Activated naive CD4-positive, alpha-beta T cell treated with anti-CD3 and anti-CD28 coated beads, Interleukin-2, amount 50 U/mL, for 72 hours (primary cell): Measurements from ENCODE around the gene HSBP1L1. TPM values are rescaled to one million over a fixed set of nuclear protein-coding genes. Genes with fewer than 3 reads are reported as not detected.

Source experiments
- ATAC-seq, 2 donors: fragments of 150-1000 bp; cut with Tn5 transposase; 2 replicates each; pipeline ENCODE4 v1.10.0; 2021; ENCODE audit warnings: mild to moderate bottlenecking in 2 of 2, moderate library complexity in 2 of 2
- DNase-seq, 2 donors: peaks; one replicate each; pipeline ENCODE4 v3.0.0; 2021 to 2022; ENCODE audit warnings: low spot score in 2 of 2
- H3K27ac Mint-ChIP-seq, 2 donors: one replicate each; pipeline ENCODE4 v1.8.0; 2022; ENCODE audit warnings: mild to moderate bottlenecking in 2 of 2, mixed read lengths in 2 of 2
- H3K36me3 Mint-ChIP-seq, 2 donors: one replicate each; pipeline ENCODE4 v1.8.0; 2022; ENCODE audit warnings: mixed read lengths in 2 of 2
- H3K9me3 Mint-ChIP-seq, 2 donors: one replicate each; pipeline ENCODE4 v1.8.0; 2022; ENCODE audit warnings: mixed read lengths in 2 of 2
- total RNA-seq, 2 donors: library from RNA; stranded (reverse); gene quantifications; one replicate each; pipeline ENCODE4 v1.2.3, GENCODE V29; 2022

The HSBP1L1 gene
- total RNA-seq, 2 donors from 2014 or later = 5.9 to 21.6 TPM

DNA sequence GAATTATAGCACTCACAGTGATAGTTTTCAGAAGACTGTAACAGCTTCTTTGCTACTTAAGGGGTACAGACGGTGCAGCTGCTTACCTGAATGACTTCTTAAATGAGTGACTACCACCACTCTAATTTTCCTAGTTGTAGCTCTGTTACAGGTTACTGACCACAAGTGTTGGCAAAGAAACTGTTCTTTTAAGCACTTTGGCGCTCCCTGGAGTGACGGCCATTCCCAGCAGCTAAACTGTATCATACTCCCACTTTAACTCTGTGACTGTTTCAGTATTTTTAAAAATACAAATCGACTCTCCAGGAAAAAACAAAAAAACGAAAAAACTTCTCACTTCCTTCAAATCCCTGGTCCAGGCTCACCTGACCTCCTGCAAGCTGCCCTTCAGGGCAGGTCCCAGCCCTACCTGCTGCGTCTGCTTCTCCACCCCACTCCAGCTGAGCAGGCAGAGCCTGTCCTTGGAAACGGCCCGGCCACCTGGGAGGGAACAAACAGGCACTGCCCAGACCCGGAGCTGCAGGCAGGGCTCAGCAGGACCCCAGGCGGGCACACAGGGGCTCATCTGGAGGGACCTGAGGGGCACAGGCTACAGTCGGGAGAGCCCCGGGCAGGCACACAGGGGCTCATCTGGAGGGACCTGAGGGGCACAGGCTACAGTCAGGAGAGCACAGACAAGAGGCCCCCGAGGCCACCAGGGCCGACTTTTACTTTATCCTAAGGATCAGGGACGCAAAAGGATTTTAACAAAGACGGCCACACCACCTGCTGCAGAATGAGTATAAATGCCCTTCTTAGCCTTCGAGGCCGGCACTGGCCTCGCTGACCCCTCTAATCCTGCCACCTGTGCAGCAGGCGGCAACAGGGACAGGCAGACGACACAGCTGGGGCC lies 37.5 kb upstream of the HSBP1L1 start:
- Mint-ChIP-seq H3K27ac (no peak overlapping the region), H3K9me3 (peaks cover 15 to 26% of the 10 kb centered on the region in 2 donors), H3K36me3 (peaks cover 28 to 39% of the 10 kb centered on the region in 2 donors)
- DNase-seq = peak in 1 of 2 donors; percentile 21
- no peak for ATAC-seq

DNA sequence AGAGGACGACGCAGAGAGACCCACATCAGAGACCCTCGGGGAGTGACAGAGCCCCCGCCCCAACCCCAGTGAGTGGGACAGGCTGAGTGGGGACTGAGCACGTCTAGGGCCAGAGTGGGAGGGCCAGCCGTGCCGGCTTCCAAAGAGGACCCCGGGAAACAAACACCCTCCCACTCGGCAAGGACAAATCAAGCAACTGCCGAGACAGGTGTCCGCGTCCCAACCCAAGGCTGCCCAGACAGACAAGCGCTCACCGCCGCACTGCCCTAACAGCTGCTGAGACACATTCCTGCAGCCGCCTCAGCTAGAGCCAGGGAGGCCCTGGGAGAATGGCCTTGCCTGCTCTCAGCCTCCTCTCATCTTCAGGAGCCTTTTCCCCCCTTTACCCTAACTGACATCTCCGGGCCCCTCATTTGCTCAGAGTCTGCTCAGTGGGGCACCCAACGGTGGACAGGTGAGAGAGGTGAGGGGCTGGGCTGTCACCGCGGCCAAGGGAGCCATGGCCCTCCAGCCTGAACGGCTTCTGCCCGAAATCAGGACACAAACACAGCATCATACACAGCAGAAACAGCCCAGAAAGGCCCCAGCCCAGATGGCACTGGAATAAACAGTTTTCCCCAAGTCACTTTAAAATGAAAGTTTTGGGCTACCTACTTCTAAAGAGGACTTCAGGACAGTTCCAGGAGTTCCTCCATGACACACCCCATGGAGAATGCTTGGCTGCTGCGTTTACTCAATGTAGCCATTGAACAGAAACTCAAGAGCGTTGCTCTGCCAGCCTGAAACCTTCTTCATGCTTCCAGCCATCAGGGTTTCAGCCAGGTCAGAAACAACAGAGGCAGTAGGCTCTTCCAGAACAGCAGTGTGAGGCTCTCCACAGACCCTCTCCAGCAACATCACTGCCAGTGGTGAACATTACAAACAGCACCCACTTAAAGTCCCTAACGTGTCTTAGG lies 36.6 kb upstream of the HSBP1L1 start:
- Mint-ChIP-seq H3K9me3 (peaks cover 23 to 33% of the 10 kb centered on the region in 2 donors), H3K36me3 (peaks cover 37 to 48% of the 10 kb centered on the region in 2 donors), H3K27ac (no peak overlapping the region)
- DNase-seq (peak in 1 of 2 donors; percentile 21), ATAC-seq (no peak)

DNA sequence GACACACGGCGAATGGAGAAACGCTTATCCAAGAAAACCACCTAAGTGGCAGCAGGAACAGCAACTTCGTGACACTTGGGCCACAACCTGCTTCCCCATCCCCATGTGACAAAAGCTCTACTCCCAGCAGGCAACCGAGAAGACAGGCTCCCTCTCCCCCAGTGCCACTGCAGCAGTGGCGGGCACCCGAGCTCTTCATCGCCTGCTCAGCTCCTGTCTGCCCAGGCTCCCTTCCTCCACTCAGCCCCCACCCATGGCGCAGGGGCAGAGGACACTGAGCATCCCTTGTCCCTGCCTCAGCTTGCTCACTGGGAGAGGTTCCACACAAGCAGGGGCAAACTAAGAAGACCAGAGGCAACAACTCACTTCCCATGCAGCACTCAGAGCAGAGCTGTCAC lies 35.9 kb upstream of the HSBP1L1 start:
- Mint-ChIP-seq H3K36me3 (peaks cover 44 to 51% of the 10 kb centered on the region in 2 donors), H3K9me3 (peaks cover 29 to 39% of the 10 kb centered on the region in 2 donors), H3K27ac (peak overlapping the region in 1 of 2 donors; percentile 78)
- peak in 1 of 2 donors; percentile 25 for DNase-seq
- no peak for ATAC-seq

DNA sequence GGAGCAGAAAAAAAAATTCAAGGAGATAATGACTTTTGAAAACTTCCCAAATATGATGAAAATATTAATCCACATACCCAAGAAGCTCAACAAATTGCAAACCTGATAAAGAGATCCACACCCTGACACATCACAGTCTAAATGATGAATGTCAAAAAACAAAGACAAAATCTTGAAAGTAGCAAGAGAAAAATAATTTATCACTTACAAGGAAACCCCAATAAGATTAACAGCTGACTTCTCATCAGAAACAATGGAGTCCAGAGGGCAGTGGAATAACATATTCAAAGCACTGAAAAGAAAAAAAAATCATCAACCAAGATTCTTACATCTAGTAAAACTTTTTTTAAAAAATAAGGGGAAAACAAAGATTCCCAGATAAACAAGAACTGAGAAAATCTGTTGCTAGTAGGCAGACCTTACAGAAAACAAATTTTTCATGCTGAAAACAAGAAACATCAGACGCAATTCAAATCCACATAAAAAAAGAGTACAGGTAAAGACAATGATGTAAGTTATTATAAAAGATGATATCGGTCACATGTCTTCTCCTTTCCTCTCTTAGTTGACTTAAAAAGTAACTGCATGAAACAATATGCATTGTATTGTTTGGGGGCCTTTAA lies 34.3 kb upstream of the HSBP1L1 start:
- no peak for ATAC-seq

DNA sequence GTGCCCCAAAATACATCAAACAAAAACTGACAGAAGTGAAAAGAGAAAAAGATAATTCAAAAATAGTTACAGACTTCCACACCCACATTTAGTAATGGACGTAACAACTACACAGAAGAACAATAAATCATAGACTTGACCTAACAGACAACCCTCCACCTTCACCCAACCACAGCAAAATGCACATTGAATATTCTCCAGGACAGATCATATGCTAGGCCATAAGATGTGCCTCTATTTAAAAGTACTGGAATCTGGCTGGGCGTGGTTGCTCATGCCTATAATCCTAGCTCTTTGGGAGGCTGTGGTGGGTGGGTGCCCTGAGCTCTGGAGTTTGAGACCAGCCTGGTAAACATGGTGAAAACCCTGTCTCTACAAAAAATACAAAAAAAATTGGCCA lies 33.0 kb upstream of the HSBP1L1 start:
- H3K9me3 Mint-ChIP-seq = peaks cover 45 to 54% of the 10 kb centered on the region in 2 donors
- no peak for ATAC-seq
- DNase-seq = no peak
- H3K36me3 Mint-ChIP-seq = peaks cover 72 to 75% of the 10 kb centered on the region in 2 donors
- H3K27ac Mint-ChIP-seq = no peak overlapping the region

More for the DNA sequence above, 34.3 kb upstream of the HSBP1L1 start:
- no peak for DNase-seq
- H3K36me3 Mint-ChIP-seq = peaks cover 60 to 61% of the 10 kb centered on the region in 2 donors
- H3K9me3 Mint-ChIP-seq = peaks cover 37 to 44% of the 10 kb centered on the region in 2 donors
- no peak overlapping the region for H3K27ac Mint-ChIP-seq

DNA sequence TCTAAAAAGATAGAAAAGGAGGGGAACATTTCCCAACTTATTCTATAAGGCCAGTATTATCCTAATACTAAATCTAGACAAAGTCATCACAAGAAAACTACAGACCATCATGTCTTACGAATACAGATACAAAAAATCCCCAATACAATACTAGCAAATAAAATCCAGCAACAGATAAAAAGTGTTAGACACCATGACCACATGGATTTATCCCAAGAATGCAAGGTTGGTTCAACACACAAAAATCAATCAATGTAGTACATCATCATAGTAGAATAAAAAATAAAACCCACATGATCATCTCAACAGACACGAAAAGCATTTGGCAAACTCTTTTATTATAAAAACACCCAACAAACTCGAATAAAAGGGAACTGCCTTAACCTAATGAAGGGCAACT lies 31.5 kb upstream of the HSBP1L1 start:
- peaks cover 86 to 89% of the 10 kb centered on the region in 2 donors for H3K36me3 Mint-ChIP-seq
- H3K27ac Mint-ChIP-seq = no peak overlapping the region
- peaks cover 53 to 59% of the 10 kb centered on the region in 2 donors for H3K9me3 Mint-ChIP-seq
- ATAC-seq (no peak), DNase-seq (no peak)

DNA sequence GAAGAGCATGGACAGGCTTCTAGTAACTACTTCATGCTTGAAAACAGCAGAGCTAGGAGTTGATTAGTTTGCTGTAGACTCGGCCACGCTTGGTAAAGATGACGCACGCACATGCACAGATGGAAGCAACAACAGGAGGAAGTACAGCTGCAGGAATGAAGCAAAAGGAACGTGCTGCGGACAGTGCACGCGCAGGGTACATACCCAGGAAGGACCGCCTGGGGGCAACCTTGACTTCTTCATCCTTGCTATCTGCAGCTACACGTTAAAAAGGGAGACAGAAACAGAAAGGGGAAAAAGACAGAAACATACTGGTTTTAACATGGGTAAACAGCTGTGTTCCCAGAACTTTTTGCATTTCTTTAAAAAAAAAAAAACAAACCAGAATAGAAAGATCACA lies 30.7 kb upstream of the HSBP1L1 start:
- ATAC-seq (no peak), DNase-seq (peak in 1 of 2 donors; percentile 9)
- Mint-ChIP-seq H3K9me3 (peaks cover 53 to 56% of the 10 kb centered on the region in 2 donors), H3K27ac (no peak overlapping the region), H3K36me3 (peaks cover 85 to 91% of the 10 kb centered on the region in 2 donors)

DNA sequence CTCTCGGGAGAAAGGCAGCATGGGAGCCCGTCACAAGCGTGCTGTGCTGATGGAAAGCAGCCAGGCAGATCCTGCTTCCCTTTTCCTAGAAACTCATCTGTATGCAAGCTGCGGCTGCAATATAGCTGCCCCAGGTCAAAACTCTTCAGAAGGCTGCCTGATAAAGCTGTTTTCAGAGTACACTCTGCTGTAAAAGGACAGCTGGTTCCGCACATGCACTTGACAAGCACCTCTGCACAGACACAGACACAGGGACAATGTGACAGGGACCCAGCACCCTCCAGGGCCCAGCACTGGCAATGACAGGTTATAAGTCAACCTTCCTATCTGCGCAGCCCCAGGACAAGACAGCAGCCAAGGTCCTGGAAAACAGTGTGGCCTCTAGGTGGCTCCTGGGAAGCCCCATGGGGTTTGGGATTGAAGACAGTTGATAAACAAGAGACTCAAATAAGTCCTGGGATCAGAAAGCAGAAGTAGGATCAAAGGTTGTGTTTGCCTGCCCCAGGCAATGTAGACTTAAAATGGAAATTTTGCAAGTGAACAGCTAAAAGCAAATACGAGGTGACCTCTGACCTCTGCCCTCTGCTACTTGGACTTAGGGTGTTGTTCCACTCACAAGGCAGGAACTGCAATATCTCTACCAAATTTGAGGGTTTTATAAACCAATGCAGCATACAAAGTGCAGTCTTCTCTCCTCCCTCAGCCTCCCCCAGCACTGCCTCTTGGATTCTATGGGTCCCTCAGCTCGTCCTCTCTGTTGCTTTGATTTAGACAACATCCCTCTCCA lies 29.9 kb upstream of the HSBP1L1 start:
- ATAC-seq (no peak), DNase-seq (peak in 1 of 2 donors; percentile 11)
- H3K27ac Mint-ChIP-seq = no peak overlapping the region
- peaks cover 83 to 85% of the 10 kb centered on the region in 2 donors for H3K36me3 Mint-ChIP-seq
- peaks cover 49% of the 10 kb centered on the region in 2 donors for H3K9me3 Mint-ChIP-seq

DNA sequence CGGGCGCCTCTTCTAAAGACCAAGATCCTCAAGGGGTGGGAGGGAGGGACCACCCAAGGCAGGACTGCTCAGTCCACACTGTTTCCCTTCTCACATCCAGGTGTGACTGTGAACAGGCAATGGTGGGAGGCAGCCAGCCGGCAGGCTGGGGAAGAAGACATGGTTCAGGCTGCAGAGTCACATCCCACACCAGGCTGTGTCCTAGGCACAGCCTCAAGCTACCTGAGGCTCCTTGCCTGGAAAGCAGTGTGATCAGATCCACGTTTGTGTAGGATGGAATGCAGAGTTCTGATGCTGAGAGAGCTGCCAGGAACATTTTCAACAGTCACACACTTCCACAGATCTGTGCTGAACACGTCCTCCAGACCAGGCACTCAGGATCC lies 29.4 kb upstream of the HSBP1L1 start:
- peak in 1 of 2 donors; percentile 28 for DNase-seq
- Mint-ChIP-seq H3K27ac (no peak overlapping the region), H3K36me3 (peaks cover 82 to 85% of the 10 kb centered on the region in 2 donors), H3K9me3 (peaks cover 43 to 44% of the 10 kb centered on the region in 2 donors)
- no peak for ATAC-seq

DNA sequence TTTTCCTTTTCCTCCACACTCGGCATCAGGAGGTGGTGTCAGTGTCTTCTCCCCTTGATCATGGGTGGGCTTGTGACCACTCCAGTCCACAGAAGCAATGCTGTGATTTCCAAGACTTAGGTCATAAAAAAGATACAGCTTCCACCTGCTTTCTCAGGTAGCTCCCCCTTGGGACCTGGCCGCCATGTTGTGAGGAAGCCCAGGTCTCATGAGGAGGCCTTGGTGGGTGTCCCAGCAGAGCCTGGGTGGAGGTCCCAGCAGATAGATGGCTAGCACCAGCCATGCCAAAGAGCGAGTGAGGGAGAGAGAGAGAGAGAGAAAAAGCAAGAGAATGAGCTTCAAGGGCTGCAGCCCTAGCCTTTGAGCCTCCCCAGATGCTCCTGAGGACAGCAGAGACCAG lies 28.9 kb upstream of the HSBP1L1 start:
- ATAC-seq = no peak
- H3K27ac Mint-ChIP-seq = no peak overlapping the region
- peaks cover 40 to 44% of the 10 kb centered on the region in 2 donors for H3K9me3 Mint-ChIP-seq
- no peak for DNase-seq
- peaks cover 79 to 84% of the 10 kb centered on the region in 2 donors for H3K36me3 Mint-ChIP-seq

DNA sequence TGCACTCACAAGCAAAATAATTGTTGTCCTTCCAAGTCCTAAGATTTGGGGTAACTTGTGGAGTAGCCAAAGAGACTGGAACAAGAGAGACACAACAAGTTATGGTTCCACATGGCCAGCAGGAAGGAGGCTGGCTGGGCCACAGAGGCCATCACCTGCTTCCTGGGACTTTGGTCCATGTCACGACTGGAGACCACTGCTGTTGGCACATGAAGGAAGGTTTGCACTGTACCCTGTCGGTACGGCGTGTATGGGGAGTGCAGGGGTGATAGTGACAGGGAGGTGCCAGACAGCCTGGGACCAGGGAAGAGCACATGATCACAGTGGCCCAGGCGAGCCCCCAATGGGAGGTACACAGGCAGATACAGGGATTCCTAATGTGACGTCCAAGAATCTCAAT lies 28.5 kb upstream of the HSBP1L1 start:
- Mint-ChIP-seq H3K9me3 (peaks cover 40 to 44% of the 10 kb centered on the region in 2 donors), H3K27ac (no peak overlapping the region), H3K36me3 (peaks cover 79 to 84% of the 10 kb centered on the region in 2 donors)
- DNase-seq = peak in 1 of 2 donors; percentile 46
- ATAC-seq = no peak

DNA sequence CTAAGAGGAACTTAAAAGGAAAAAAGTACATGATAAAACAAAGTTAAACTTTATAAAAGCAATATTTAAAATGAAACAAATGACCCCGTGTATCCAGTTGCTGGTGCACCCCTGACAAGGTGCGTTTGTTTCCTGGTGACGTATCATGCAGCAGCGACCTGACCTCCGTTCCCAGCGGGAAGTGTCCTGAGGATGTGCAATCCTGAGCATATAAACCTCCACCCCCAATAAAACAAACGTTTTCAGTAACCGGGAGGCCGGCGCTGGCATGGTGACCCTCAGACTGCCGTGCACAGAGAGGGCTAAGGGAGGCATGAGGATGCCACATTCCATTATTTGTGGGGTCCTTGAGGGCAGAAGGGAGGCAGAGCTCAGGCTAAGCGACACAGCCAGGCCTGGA lies 27.8 kb upstream of the HSBP1L1 start:
- Mint-ChIP-seq H3K36me3 (peaks cover 72 to 77% of the 10 kb centered on the region in 2 donors), H3K9me3 (peaks cover 33 to 39% of the 10 kb centered on the region in 2 donors), H3K27ac (no peak overlapping the region)
- DNase-seq (peak in 1 of 2 donors; percentile 11), ATAC-seq (no peak)

DNA sequence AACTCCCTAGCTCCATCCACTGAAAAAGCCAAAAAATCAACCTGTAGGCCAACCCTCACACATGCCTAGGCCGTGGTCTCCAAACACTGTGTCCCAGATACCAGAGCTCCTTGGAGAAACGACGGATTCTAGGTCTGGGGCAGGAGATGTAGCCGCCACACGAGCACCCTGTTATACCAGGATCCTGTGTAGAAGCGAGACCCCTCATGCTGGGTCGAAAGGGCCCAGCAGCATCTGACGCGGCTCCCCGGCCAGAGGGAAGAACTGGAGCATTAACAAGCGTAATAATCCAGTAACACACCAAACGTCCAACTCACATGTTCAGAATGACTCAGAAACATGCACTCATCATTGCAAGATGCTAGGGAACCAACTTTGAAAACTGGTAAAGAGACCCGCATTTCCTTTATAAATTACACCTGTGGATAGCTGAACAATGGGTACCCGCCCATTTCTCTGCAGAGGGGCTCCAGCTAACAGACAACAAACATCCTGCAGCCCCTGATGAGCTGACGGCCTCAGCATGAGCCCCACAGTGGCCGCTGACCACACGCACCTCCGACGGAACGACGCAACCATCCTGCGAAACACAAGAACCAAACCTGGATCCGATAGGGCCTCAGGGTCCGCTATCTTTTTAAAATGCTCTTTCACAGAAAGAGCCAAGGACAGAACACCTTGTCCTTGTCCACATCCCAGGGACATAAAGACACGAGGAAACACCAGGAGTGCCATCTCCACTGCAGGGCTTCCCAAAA lies 27.2 kb upstream of the HSBP1L1 start:
- H3K36me3 Mint-ChIP-seq = peaks cover 68 to 73% of the 10 kb centered on the region in 2 donors
- peaks cover 30 to 36% of the 10 kb centered on the region in 2 donors for H3K9me3 Mint-ChIP-seq
- no peak for ATAC-seq
- peak in 1 of 2 donors; percentile 31 for DNase-seq
- H3K27ac Mint-ChIP-seq = no peak overlapping the region

DNA sequence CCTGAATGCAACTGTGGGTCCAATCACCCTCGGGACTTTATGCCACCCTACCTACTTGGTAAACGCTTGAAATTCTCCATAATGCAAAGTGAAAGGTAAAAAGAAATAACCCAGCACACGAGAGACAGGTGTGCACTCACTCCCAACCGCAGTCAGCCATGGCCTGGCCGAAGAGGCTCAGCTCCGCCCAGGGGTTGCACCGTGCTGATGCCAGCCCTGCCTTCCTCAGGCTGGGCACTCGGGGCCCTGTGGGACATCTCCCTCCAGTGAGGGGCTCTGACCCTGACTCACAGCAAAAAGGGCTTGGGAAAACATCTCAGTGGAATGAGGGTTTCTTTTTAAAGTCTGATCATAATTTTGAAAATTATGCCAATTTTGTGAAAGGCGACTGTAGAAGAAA lies 26.2 kb upstream of the HSBP1L1 start:
- DNase-seq (no peak), ATAC-seq (no peak)
- H3K27ac Mint-ChIP-seq = no peak overlapping the region
- peaks cover 58 to 64% of the 10 kb centered on the region in 2 donors for H3K36me3 Mint-ChIP-seq
- H3K9me3 Mint-ChIP-seq = peaks cover 23 to 28% of the 10 kb centered on the region in 2 donors

DNA sequence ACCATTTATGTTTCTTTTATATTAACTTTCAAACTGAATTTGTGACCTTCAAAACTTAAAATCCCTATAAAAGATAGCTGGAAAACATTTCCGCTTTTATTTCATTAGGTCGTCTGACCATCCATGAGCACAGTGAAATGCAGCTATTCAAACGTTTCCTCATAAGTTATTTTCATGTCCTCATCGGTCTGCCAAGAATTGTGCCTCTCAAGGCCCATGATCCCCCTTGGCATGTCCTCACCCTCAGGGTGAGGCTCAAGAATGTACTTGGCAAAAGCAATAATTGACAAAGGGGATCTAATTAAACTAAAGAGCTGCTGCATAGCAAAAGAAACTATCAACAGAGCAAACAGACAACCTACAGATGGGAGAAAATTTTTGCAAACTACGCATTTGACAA lies 25.3 kb upstream of the HSBP1L1 start:
- DNase-seq (no peak), ATAC-seq (no peak)
- Mint-ChIP-seq H3K27ac (no peak overlapping the region), H3K9me3 (peaks cover 15 to 21% of the 10 kb centered on the region in 2 donors), H3K36me3 (peaks cover 49 to 55% of the 10 kb centered on the region in 2 donors)
